H1 (cell line): ENCODE results near the gene ULBP3. TPM values are rescaled to one million over a fixed set of nuclear protein-coding genes. Genes with fewer than 3 reads are reported as not detected.

Experiments
- BACH1 ChIP-seq: IDR thresholded peaks from 2 replicates; pipeline ENCODE4 v1.6.1; 2012; ENCODE audit warnings: low read length, improper control_type of control experiment
- CHD7 ChIP-seq: fragments of 300-600 bp; sonication (generic); IDR thresholded peaks from 2 replicates; pipeline ENCODE4 v1.7.1; 2012; ENCODE audit warnings: low read length, moderate library complexity, mild to moderate bottlenecking, inconsistent platforms; ENCODE audit not compliant: insufficient replicate concordance
- SIRT6 ChIP-seq: IDR thresholded peaks from one replicate; pipeline ENCODE4 v1.7.1; 2012; ENCODE audit warnings: low read length, inconsistent platforms
- polyA plus RNA-seq, 7 experiments: library from polyadenylated mRNA; depleted of rRNA in 3 of 7; stranded (reverse) in 5 of 7; unstranded in 2 of 7; fragments of >200 nt in 5 of 7; fragments of 200-250 nt in 2 of 7; gene quantifications; 1 replicate in 5 of 7; 2 replicates in 1 of 7; 4 replicates in 1 of 7; pipeline versions ENCODE4 v1.2.1 to v1.2.3, GENCODE V29; 2011 to 2013; ENCODE audit warnings: missing spikeins in 2 of 7, mixed read lengths in 2 of 7
- total RNA-seq: library from RNA; stranded (reverse); fragmentation: NEBNext Ultra II Directional; extraction: Animal tissue kit (Norgen Biotek cat#: 25700); gene quantifications from 2 replicates; pipeline ENCODE4 v1.2.1, GENCODE V29; 2021

Gene ULBP3
- total and polyA plus RNA-seq, 2 of the 8 experiments (the other 6 are each of a cell fraction or from before 2014, with no cell fraction given): 1.9 to 4.2 TPM

- TF ChIP-seq CHD7 (no peak), BACH1 (no peak), SIRT6 (no peak)
Measured at GRCh38 chr6:150076196-150076893, 7.4 kb upstream of the ULBP3 start (continued).
